SJCRH30 (cell line): ENCODE data around the gene FKBP2. TPM values are rescaled to one million over a fixed set of nuclear protein-coding genes. Genes with fewer than 3 reads are reported as not detected.

Source experiments
- DNase-seq, 2 experiments: peaks; one replicate each; pipeline ENCODE4 v3.0.0-alpha.2; 2015 to 2020
- H3K27ac ChIP-seq: fragments of 250-450 bp; sonication (Bioruptor Pico); 2 replicates; pipeline ENCODE4 v1.5.1; 2020; ENCODE audit warnings: mild to moderate bottlenecking, moderate library complexity
- H3K27me3 ChIP-seq: fragments of 250-450 bp; sonication (Bioruptor Pico); 2 replicates; pipeline ENCODE4 v1.5.1; 2020; ENCODE audit warnings: mild to moderate bottlenecking, moderate library complexity
- H3K36me3 ChIP-seq: fragments of 250-450 bp; sonication (Bioruptor Pico); 2 replicates; pipeline ENCODE4 v1.5.1; 2020; ENCODE audit warnings: mild to moderate bottlenecking, moderate library complexity
- H3K4me1 ChIP-seq: fragments of 250-450 bp; sonication (Bioruptor Pico); 2 replicates; pipeline ENCODE4 v1.5.1; 2020; ENCODE audit warnings: mild to moderate bottlenecking, moderate library complexity
- H3K4me3 ChIP-seq: fragments of 250-450 bp; sonication (Bioruptor Pico); 2 replicates; pipeline ENCODE4 v1.5.1; 2020; ENCODE audit warnings: mild to moderate bottlenecking, moderate library complexity
- H3K9me3 ChIP-seq: fragments of 250-450 bp; sonication (Bioruptor Pico); replicated peaks from 2 replicates; pipeline ENCODE4 v1.5.1; 2020; ENCODE audit warnings: mild to moderate bottlenecking, moderate library complexity
- total RNA-seq: library from RNA; depleted of rRNA; stranded (reverse); fragments of >200 nt; shearing (Covaris generic); gene quantifications from 2 replicates; pipeline ENCODE4 v1.2.3, GENCODE V29; 2014

Gene FKBP2
- total RNA-seq, 1 experiment from 2014 or later, result 53.5 TPM

DNA sequence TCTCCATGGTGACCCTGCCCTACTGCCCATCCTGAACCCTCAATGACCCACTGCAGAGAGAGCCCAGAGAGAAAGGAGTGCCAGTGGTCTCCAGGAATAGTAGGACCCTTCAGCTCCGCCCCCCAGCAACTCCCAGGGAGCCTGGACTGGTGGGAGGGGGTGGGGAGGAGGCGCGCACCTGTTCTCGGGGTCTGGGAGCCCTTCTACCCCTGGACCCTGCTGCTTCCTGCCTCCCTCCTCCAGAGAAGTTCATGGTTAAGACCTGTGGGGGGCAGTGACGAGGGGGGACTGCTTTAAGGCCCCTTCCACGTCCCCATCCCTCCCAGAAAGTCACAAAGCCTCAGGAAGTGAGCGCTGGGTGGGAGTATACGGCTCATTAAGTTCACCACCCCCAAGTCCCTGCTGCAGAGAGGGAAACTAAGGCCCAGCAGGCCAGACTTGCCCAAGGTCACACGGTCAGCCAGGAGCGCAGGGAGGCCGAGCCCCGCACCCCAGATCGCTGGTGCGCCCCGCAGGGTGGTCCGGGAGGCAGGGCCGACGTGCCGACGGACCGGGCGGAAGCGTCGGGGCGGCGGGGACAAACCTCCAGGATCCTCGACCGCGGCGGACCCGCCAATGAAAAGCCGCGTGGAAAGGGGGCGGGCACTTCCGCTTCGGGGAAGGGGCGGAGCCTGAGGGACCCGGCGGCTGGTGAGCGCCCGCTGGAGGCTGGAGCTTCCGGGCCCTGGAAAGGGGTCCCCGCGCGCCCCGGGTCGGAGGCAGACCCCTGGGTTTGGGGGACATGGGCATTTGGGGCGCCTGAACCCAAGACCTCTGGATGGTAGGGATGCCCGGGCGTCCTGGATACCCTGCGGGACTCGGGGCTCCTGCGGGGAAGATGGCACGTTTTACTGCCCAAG is 15.0 kb upstream of the FKBP2 start, which contains the start of the genes NUDT22 and TRPT1:
TSS of gene NUDT22 (plus strand) at position 667 of the 899 bp plus-strand sequence. CDS start 379 bp downstream, outside the sequence.
TSS of gene TRPT1 (minus strand) at position 579 of the 899 bp plus-strand sequence. CDS start at position 253, 326 bp downstream.
- H3K9me3 ChIP-seq, result no peaks in the 10 kb centered on the region
- H3K27ac ChIP-seq, result peak within 1 kb of the TSS; percentile 80
- no peaks in the 10 kb centered on the region for H3K27me3 ChIP-seq
- peaks cover 6% of the 10 kb centered on the region for H3K4me1 ChIP-seq
- H3K4me3 ChIP-seq, result peak within 1 kb of the TSS; percentile 69
- peak; percentile 90 to 92 for DNase-seq
- H3K36me3 ChIP-seq, result no peaks in the 10 kb centered on the region; the same call in 1 of the 2 replicates

DNA sequence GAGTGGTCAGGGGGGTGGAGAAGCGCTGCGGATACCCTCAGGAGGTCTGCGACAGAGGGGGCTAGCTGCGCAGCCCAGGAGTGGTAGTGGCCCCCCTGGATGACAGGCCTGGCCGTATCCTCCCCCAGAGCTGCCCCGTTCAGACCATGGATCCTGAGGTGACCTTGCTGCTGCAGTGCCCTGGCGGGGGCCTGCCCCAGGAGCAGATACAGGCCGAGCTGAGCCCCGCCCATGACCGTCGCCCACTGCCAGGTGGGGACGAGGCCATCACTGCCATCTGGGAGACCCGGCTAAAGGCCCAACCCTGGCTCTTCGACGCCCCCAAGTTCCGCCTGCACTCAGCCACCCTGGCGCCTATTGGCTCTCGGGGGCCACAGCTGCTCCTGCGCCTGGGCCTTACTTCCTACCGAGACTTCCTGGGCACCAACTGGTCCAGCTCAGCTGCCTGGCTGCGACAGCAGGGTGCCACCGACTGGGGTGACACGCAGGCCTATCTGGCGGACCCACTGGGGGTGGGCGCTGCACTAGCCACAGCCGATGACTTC is 14.3 kb upstream of the FKBP2 start:
- peak; percentile 67 to 69 for DNase-seq
- Histone ChIP-seq H3K36me3 (no peaks in the 10 kb centered on the region; the same call in 1 of the 2 replicates), H3K27ac (peak overlapping the region; percentile 80), H3K9me3 (no peaks in the 10 kb centered on the region), H3K27me3 (no peaks in the 10 kb centered on the region), H3K4me1 (peaks cover 6% of the 10 kb centered on the region), H3K4me3 (peak overlapping the region; percentile 69)

DNA sequence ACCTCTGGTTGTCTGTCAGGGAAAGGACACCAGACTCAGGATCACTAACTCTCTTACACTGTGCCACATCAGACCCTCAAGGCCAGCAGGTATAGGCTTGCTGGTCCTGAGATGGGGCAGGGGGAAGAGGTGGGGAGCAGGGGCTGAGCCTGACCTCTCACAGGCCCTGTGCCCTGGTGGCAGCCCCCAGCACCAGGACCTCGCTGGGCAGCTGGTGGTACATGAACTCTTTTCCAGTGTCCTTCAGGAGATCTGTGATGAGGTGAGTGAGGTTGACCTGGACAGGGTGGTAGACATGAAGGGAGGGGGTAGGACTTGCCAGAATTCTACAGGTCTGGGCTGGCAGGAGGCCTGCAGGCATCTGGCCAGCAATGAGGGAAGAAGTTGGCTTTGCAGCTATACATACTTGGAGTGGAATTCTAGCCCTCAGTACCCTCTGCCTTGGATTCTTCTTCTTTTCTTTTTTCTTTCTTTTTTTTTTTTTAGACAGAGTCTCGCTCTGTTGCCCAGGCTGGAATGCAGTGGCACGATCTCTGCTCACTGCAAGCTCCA is 13.4 kb upstream of the FKBP2 start:
- no peak for DNase-seq
- Histone ChIP-seq H3K36me3 (no peaks in the 10 kb centered on the region; the same call in 1 of the 2 replicates), H3K9me3 (no peaks in the 10 kb centered on the region), H3K27ac (no peak overlapping the region; the same call in 1 of the 2 replicates), H3K27me3 (no peaks in the 10 kb centered on the region), H3K4me1 (peaks cover 6% of the 10 kb centered on the region), H3K4me3 (peak overlapping the region; percentile 69)

DNA sequence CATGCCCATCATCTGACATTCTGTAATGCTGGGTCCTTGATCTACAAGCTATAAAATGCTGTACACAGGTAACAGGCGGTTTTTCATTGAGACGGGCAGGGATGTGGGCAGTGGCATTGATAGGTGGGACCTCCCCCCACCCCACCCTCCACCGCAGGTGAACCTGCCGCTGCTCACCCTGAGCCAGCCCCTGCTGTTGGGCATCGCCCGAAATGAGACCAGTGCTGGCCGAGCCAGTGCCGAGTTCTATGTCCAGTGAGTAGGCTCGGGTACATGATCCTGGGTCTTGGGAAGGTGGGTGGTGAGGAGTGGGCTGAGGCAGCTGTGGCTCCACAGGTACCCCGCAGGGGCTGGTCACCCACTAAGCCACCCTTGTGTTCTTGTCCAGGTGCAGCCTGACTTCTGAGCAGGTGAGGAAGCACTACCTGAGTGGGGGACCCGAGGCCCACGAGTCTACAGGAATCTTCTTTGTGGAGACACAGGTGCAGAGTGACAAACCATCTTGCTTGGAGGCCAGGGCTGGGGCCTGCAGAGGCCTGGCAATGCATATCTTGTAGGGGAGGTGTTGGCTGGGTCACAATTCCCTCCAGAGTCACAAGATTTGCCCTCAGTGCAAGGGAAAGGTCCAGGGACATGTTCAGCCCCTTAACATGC is 11.7 kb upstream of the FKBP2 start:
- H3K27ac ChIP-seq, result no peak overlapping the region
- DNase-seq, result no peak
- H3K27me3 ChIP-seq, result no peaks in the 10 kb centered on the region
- no peaks in the 10 kb centered on the region for H3K9me3 ChIP-seq
- no peak overlapping the region for H3K4me3 ChIP-seq
- H3K36me3 ChIP-seq, result no peaks in the 10 kb centered on the region
- H3K4me1 ChIP-seq, result peaks cover 4% of the 10 kb centered on the region

DNA sequence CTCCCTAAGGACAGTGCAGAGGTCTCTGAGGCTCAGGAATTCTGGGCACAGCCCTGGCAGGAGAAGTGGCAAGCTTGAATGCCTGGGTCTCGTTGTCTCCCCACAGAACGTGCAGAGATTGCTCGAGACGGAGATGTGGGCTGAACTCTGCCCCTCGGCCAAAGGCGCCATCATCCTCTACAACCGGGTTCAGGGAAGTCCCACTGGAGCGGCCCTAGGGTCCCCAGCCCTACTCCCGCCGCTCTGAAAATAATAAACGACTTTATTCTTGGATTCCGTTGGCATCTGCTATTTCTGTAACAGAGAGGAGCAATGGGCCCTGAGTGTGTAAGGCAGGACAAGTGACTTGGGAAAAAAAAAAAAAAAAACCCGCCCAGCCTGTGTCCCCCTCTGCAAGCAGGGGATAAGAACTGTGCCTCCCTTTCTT is 11.1 kb upstream of the FKBP2 start:
- Histone ChIP-seq H3K4me3 (no peak overlapping the region), H3K4me1 (peaks cover 2% of the 10 kb centered on the region), H3K27ac (no peak overlapping the region), H3K9me3 (no peaks in the 10 kb centered on the region), H3K27me3 (no peaks in the 10 kb centered on the region), H3K36me3 (no peaks in the 10 kb centered on the region)
- DNase-seq, result no peak

DNA sequence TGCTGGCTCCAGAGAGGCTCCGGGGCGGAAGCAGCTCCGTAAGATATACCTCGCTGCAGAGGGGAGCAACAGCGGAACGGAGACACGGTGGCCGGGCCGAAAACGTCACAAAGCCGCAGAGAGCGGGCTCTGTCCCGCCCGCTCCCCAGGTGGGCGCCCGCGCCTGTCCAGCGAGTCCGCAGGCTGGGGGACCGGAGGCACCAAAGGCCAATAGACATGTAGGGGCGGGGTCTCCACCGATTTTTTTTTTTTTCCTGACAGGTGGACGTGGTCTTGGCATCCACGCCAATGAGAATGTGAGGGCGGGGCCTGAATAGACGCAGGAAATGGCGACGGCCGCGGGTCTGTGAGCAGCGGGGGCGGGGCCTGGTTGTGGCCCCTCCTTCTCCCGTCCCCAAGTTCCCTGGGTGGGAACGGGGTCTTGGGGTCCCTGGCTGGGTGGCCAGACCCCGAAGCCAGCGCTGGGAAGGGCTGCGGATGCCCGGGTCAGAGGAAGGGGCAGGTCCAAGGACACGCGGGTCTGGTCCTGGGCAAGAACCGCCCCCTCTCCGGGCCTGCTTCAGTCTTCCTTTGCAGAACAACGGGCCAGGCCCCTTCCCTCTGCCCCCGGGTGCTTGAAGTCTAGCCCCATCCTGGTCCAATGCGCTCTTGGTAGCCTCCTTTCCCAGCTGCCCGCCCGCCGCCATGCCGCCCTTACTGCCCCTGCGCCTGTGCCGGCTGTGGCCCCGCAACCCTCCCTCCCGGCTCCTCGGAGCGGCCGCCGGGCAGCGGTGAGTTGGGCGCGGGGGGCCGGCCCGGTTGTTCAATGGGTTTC is 10.5 kb upstream of the FKBP2 start, which contains the start of gene DNAJC4:
TSS of gene DNAJC4 (plus strand) at position 378 of the 814 bp plus-strand sequence. CDS start at position 685, 307 bp downstream.
- no peak for DNase-seq
- Histone ChIP-seq H3K36me3 (no peaks in the 10 kb centered on the region), H3K4me3 (no peak within 1 kb of the TSS), H3K27ac (no peak within 1 kb of the TSS), H3K4me1 (no peaks in the 10 kb centered on the region; the same call in 1 of the 2 replicates), H3K9me3 (no peaks in the 10 kb centered on the region), H3K27me3 (no peaks in the 10 kb centered on the region)

DNA sequence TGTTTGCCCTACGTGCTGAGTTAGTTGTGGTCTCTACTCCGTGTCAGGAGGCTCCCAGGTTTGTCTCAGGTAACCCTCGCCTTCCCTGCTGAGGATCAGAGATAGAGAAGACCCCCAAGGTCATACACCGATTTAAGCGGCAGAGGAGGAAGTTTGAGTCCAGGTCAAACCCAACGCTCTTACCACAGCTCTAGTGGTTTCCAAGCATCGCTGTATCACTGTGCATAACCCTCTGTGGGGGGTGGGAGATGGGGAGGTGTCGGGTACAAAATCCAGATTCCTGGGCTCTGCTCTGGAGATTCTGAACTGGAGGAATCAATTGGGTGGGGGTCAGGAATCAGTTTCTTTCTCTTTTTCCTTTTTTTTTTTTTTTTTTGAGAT is 9.9 kb upstream of the FKBP2 start:
- Histone ChIP-seq H3K4me1 (no peaks in the 10 kb centered on the region; the same call in 1 of the 2 replicates), H3K4me3 (no peak overlapping the region), H3K27ac (no peak overlapping the region)

DNA sequence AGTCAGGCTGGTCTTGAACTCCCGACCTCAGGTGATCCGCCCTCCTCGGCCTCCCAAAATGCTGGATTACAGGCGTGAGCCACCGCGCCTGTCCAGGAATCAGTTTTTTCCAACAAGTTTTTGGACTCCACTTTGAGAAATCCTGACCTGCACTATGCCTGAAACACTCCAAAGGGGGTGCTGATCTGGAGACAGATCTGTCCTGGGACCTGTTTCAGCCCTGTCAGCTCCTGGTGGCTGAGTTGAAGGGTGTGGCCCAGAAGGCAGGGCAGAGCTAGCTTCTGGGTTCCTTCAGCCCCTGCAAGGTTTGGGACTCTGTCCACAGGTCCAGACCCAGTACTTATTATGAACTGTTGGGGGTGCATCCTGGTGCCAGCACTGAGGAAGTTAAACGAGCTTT is 9.3 kb upstream of the FKBP2 start:
- H3K9me3 ChIP-seq, result no peaks in the 10 kb centered on the region
- DNase-seq, result no peak
- no peaks in the 10 kb centered on the region; the same call in 1 of the 2 replicates for H3K4me1 ChIP-seq
- peaks cover 2% of the 10 kb centered on the region; the same call in 1 of the 2 replicates for H3K36me3 ChIP-seq
- H3K27me3 ChIP-seq, result no peaks in the 10 kb centered on the region
- H3K4me3 ChIP-seq, result no peak overlapping the region
- H3K27ac ChIP-seq, result no peak overlapping the region

More for the DNA sequence above, 9.9 kb upstream of the FKBP2 start:
- H3K36me3 ChIP-seq, result no peaks in the 10 kb centered on the region
- H3K9me3 ChIP-seq, result no peaks in the 10 kb centered on the region
- H3K27me3 ChIP-seq, result no peaks in the 10 kb centered on the region
- no peak for DNase-seq

DNA sequence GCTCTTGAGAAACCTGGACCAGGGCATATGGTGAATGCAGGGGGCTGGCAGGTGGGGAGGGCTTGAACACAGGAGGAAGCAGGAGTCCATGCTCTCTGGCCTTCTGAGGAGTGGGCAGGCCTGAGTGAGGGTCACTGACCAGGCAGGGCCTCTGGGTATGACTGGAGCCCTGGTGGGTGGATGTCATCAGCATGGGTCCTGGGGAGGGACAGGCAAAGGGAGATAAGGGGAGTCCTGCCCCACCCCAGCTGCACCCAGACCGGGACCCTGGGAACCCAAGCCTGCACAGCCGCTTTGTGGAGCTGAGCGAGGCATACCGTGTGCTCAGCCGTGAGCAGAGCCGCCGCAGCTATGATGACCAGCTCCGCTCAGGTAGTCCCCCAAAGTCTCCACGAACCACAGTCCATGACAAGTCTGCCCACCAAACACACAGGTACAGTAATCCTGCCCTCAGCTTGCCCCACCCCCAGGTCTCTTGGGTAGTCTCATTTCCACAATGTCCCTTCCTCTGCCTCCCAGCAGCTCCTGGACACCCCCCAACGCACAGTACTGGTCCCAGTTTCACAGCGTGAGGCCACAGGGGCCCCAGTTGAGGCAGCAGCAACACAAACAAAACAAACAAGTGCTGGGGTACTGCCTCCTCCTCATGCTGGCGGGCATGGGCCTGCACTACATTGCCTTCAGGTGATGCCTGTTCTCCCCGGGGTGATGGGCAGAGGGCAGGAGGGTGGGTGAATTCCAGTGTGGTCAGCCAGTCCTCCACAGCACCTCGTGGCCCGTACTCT is 8.5 kb upstream of the FKBP2 start:
- H3K27ac ChIP-seq, result no peak overlapping the region
- peaks cover 2% of the 10 kb centered on the region; the same call in 1 of the 2 replicates for H3K36me3 ChIP-seq
- H3K9me3 ChIP-seq, result no peaks in the 10 kb centered on the region
- no peaks in the 10 kb centered on the region; the same call in 1 of the 2 replicates for H3K4me1 ChIP-seq
- H3K4me3 ChIP-seq, result no peak overlapping the region
- DNase-seq, result no peak
- H3K27me3 ChIP-seq, result no peaks in the 10 kb centered on the region

DNA sequence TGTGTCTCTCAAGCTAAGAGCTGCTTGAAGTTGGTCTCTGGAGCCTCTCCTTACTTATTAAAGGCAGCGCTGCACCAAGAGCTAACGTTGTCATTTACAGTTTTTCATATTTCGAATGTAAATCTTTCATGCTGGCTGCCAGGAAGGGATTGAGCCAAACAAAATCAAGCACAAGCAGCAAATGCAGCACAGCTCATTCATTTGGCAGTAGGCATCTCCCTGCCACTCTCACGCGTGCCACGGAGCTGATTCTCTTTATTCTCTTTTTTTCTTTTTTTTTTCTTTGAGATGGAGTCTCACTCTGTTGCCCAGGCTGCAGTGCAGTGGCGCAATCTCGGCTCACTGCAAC is 8.0 kb upstream of the FKBP2 start:
- Histone ChIP-seq H3K4me1 (no peaks in the 10 kb centered on the region; the same call in 1 of the 2 replicates), H3K9me3 (no peaks in the 10 kb centered on the region), H3K36me3 (peaks cover 2% of the 10 kb centered on the region; the same call in 1 of the 2 replicates), H3K27me3 (no peaks in the 10 kb centered on the region), H3K27ac (no peak overlapping the region), H3K4me3 (no peak overlapping the region)
- DNase-seq, result no peak

DNA sequence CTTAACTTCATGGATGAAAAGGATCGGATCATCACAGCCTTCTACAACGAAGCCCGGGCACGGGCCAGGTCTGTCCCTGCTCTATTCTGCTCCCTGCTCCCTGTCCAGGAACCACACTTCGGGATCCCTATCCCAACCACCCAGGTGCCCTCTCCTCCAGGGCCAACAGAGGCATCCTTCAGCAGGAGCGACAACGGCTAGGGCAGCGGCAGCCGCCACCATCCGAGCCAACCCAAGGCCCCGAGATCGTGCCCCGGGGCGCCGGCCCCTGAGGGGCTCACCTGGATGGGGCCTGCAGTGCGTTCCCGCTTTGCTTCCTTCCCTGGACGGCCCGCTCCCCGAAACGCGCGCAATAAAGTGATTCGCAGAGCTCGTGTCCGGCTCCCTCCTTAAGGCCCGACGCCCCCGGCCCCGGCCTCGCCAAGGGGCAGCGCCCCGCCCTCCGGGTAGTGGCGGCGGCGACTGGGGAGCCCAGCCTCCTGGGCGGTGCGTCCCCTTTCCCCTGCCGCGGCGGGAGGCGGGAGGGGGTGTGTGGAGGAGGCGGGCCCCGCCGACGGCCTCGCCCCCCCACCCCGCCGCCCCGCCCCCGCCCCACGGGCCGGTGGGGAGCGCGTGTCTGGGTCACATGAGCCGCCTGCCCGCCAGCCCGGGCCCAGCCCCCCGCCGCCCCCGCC is 6.8 kb upstream of the FKBP2 start, which contains the start of gene VEGFB:
TSS of gene VEGFB (plus strand) at position 672 of the 674 bp plus-strand sequence. CDS start 250 bp downstream, outside the sequence.
- Histone ChIP-seq H3K36me3 (peaks cover 2% of the 10 kb centered on the region; the same call in 1 of the 2 replicates), H3K4me1 (no peaks in the 10 kb centered on the region; the same call in 1 of the 2 replicates), H3K27ac (no peak within 1 kb of the TSS), H3K4me3 (peak within 1 kb of the TSS; percentile 76), H3K9me3 (no peaks in the 10 kb centered on the region), H3K27me3 (no peaks in the 10 kb centered on the region)
- peak; percentile 68 to 76 for DNase-seq

DNA sequence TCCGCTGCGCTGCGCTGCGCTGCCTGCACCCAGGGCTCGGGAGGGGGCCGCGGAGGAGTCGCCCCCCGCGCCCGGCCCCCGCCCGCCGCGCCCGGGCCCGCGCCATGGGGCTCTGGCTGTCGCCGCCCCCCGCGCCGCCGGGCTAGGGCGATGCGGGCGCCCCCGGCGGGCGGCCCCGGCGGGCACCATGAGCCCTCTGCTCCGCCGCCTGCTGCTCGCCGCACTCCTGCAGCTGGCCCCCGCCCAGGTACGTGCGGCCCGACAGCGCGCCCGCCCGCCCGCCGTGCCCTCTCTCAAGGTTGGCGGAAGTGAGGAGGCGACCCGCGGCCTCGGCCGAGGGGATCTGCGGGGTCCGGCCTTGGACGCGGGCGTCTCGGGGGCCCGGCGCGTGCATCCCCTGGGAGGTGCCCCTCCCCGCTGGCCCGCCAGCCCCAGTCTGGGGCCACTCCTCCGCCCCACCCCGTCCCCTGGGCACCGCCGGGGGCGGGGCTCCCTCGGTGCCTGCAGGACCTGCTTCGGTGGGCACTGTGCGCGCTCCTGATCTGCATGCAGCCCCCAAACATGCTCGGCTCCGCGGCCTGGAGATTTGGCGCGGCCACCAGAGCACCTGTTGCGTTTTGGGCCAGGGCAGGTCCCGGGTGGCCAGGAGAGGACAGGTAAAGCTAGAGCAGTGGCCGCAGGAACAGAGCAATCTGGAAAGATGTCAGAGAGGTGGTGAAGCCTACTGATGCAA is 6.1 kb upstream of the FKBP2 start:
- Histone ChIP-seq H3K27me3 (no peaks in the 10 kb centered on the region), H3K36me3 (peaks cover 2% of the 10 kb centered on the region; the same call in 1 of the 2 replicates), H3K9me3 (no peaks in the 10 kb centered on the region), H3K4me1 (peaks cover 2% of the 10 kb centered on the region), H3K27ac (no peak overlapping the region), H3K4me3 (peak overlapping the region; percentile 76)
- DNase-seq, result peak; percentile 44 to 52
